ENCODE data around the gene ADGB. TPM values are rescaled to one million over a fixed set of nuclear protein-coding genes. Genes with fewer than 3 reads are reported as not detected.

The ADGB gene
- total and polyA plus RNA-seq, 9 of the 15 experiments (the other 6 are each of a cell fraction or from before 2014, with no cell fraction given): not detected

DNA sequence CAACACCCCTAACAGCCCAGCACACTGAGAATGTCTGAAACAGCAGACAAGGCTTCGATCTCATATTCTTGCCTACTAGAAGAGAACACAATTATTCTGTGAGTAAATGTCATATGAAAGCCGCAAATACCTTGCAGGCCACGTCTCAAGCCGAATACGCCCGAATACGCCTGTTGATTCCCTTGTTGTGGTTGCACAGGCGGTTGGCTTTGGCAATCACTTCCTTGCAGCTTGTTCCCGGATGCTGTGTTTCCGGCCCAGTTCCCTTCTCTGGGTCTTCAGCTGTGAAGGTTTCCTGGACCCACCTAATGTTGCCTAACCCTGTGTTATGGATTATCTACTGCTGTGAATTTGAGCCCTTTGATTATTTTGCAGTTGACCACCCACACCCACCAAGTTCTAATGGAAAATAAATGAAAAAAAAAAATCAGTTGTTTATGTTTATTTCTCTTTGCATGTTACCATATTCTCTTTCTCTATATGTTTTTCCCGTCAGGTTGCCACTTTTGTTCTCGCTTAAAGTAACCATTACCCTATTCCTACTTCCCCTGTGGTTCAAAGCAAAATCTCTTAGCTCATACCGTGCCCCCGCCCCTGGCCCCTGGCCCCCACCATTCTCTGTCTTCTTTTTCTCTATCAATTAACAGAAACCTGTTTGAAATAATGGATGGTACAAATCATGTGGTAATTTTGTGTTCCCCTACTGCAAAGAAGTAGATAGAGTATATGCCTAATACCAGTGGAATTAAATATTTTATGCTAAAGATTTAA lies 172.4 kb downstream of the ADGB start (continued):
- TF ChIP-seq, protein P1, sequence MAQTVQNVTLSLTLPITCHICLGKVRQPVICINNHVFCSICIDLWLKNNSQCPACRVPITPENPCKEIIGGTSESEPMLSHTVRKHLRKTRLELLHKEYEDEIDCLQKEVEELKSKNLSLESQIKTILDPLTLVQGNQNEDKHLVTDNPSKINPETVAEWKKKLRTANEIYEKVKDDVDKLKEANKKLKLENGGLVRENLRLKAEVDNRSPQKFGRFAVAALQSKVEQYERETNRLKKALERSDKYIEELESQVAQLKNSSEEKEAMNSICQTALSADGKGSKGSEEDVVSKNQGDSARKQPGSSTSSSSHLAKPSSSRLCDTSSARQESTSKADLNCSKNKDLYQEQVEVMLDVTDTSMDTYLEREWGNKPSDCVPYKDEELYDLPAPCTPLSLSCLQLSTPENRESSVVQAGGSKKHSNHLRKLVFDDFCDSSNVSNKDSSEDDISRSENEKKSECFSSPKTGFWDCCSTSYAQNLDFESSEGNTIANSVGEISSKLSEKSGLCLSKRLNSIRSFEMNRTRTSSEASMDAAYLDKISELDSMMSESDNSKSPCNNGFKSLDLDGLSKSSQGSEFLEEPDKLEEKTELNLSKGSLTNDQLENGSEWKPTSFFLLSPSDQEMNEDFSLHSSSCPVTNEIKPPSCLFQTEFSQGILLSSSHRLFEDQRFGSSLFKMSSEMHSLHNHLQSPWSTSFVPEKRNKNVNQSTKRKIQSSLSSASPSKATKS (CRISPR knock-in tag; IDR thresholded peaks at IDR 0.05): no peak
- TF ChIP-seq C11orf30 (IDR thresholded peaks at IDR 0.05; ENCODE audit: low read depth) (no peak), ZNF785 (CRISPR knock-in tag; IDR thresholded peaks at IDR 0.05) (no peak), ADNP (tag; IDR thresholded peaks at IDR 0.05) (no peak), ZNF57 (CRISPR knock-in tag; IDR thresholded peaks at IDR 0.05) (no peak), MTA2 (IDR thresholded peaks at IDR 0.05; ENCODE audit: low read depth) (no peak), ZNF24 (IDR thresholded peaks at IDR 0.05) (no peak), ZNF699 (CRISPR knock-in tag; IDR thresholded peaks at IDR 0.05; ENCODE audit: insufficient replicate concordance) (no peak), DDX20 (tag; IDR thresholded peaks at IDR 0.05; ENCODE audit: low read depth) (no peak), ZNF165 (CRISPR knock-in tag; IDR thresholded peaks at IDR 0.05; ENCODE audit: borderline replicate concordance) (no peak), KDM1A (IDR thresholded peaks at IDR 0.05) (no peak), LARP7 (IDR thresholded peaks at IDR 0.05) (no peak), HSF4 (CRISPR knock-in tag; IDR thresholded peaks at IDR 0.05; ENCODE audit: borderline replicate concordance) (no peak)
- TF ChIP-seq, protein P2, sequence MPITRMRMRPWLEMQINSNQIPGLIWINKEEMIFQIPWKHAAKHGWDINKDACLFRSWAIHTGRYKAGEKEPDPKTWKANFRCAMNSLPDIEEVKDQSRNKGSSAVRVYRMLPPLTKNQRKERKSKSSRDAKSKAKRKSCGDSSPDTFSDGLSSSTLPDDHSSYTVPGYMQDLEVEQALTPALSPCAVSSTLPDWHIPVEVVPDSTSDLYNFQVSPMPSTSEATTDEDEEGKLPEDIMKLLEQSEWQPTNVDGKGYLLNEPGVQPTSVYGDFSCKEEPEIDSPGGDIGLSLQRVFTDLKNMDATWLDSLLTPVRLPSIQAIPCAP (CRISPR knock-in tag; IDR thresholded peaks at IDR 0.05; ENCODE audit: borderline replicate concordance): no peak
- TF ChIP-seq, protein P3, sequence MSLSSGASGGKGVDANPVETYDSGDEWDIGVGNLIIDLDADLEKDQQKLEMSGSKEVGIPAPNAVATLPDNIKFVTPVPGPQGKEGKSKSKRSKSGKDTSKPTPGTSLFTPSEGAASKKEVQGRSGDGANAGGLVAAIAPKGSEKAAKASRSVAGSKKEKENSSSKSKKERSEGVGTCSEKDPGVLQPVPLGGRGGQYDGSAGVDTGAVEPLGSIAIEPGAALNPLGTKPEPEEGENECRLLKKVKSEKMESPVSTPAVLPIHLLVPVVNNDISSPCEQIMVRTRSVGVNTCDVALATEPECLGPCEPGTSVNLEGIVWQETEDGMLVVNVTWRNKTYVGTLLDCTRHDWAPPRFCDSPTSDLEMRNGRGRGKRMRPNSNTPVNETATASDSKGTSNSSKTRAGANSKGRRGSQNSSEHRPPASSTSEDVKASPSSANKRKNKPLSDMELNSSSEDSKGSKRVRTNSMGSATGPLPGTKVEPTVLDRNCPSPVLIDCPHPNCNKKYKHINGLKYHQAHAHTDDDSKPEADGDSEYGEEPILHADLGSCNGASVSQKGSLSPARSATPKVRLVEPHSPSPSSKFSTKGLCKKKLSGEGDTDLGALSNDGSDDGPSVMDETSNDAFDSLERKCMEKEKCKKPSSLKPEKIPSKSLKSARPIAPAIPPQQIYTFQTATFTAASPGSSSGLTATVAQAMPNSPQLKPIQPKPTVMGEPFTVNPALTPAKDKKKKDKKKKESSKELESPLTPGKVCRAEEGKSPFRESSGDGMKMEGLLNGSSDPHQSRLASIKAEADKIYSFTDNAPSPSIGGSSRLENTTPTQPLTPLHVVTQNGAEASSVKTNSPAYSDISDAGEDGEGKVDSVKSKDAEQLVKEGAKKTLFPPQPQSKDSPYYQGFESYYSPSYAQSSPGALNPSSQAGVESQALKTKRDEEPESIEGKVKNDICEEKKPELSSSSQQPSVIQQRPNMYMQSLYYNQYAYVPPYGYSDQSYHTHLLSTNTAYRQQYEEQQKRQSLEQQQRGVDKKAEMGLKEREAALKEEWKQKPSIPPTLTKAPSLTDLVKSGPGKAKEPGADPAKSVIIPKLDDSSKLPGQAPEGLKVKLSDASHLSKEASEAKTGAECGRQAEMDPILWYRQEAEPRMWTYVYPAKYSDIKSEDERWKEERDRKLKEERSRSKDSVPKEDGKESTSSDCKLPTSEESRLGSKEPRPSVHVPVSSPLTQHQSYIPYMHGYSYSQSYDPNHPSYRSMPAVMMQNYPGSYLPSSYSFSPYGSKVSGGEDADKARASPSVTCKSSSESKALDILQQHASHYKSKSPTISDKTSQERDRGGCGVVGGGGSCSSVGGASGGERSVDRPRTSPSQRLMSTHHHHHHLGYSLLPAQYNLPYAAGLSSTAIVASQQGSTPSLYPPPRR (CRISPR knock-in tag; IDR thresholded peaks at IDR 0.05; ENCODE audit: borderline replicate concordance): peak; percentile 29; the same call in 1 of the 2 replicates
- TF ChIP-seq, protein P4, sequence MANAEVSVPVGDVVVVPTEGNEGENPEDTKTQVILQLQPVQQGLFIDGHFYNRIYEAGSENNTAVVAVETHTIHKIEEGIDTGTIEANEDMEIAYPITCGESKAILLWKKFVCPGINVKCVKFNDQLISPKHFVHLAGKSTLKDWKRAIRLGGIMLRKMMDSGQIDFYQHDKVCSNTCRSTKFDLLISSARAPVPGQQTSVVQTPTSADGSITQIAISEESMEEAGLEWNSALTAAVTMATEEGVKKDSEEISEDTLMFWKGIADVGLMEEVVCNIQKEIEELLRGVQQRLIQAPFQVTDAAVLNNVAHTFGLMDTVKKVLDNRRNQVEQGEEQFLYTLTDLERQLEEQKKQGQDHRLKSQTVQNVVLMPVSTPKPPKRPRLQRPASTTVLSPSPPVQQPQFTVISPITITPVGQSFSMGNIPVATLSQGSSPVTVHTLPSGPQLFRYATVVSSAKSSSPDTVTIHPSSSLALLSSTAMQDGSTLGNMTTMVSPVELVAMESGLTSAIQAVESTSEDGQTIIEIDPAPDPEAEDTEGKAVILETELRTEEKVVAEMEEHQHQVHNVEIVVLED (CRISPR knock-in tag; IDR thresholded peaks at IDR 0.05): no peak
- TF ChIP-seq, protein P5, sequence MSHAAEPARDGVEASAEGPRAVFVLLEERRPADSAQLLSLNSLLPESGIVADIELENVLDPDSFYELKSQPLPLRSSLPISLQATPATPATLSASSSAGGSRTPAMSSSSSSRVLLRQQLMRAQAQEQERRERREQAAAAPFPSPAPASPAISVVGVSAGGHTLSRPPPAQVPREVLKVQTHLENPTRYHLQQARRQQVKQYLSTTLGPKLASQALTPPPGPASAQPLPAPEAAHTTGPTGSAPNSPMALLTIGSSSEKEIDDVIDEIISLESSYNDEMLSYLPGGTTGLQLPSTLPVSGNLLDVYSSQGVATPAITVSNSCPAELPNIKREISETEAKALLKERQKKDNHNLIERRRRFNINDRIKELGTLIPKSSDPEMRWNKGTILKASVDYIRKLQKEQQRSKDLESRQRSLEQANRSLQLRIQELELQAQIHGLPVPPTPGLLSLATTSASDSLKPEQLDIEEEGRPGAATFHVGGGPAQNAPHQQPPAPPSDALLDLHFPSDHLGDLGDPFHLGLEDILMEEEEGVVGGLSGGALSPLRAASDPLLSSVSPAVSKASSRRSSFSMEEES (CRISPR knock-in tag; IDR thresholded peaks at IDR 0.05): no peak
